ENCODE measurements around the gene SCAF8. TPM values are rescaled to one million over a fixed set of nuclear protein-coding genes. Genes with fewer than 3 reads are reported as not detected.
A peak's percentile ranks its signal among the peaks of the same experiment; 100 is the strongest.

SCAF8 gene
- total RNA-seq, 2 donors from 2014 or later, result 42.0 to 53.5 TPM

DNA sequence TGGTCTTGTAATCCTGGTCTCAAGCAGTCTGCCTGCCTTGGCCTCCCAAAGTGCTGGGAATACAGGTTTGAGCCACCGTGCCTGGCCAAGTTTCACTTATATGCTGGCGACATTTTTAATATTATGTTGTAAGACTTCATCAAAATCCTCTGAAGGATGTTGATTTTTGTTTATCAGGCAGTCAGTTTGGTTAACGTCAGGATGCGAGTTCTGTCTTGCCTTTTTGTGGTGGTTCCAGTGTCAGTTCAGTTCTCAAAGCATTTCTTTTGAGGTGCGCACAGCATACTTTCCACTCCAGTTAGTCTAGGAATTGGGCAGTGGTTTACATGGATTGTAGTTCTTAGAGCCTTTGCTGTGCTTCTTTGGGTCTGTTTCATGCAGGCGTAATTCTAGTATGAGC, 24.9 kb downstream of the SCAF8 start:
- H3K27ac ChIP-seq, result no peak overlapping the region
- no peaks in the 10 kb centered on the region for H3K36me3 ChIP-seq
- H3K4me1 ChIP-seq (replicated peaks), result peaks cover 2% of the 10 kb centered on the region
- H3K4me3 ChIP-seq, result no peak overlapping the region
- intact Hi-C loops (cut with DNase I), result no loop called here
- DNase-seq (ENCODE audit: low spot score), result peak; percentile 13
- H3K27me3 ChIP-seq (replicated peaks; ENCODE audit: insufficient read depth), result no peaks in the 10 kb centered on the region
- TF ChIP-seq POLR2A (IDR thresholded peaks at IDR 0.05) (no peak), POLR2AphosphoS5 (IDR thresholded peaks at IDR 0.05) (no peak)
- TF ChIP-seq, protein P1, sequence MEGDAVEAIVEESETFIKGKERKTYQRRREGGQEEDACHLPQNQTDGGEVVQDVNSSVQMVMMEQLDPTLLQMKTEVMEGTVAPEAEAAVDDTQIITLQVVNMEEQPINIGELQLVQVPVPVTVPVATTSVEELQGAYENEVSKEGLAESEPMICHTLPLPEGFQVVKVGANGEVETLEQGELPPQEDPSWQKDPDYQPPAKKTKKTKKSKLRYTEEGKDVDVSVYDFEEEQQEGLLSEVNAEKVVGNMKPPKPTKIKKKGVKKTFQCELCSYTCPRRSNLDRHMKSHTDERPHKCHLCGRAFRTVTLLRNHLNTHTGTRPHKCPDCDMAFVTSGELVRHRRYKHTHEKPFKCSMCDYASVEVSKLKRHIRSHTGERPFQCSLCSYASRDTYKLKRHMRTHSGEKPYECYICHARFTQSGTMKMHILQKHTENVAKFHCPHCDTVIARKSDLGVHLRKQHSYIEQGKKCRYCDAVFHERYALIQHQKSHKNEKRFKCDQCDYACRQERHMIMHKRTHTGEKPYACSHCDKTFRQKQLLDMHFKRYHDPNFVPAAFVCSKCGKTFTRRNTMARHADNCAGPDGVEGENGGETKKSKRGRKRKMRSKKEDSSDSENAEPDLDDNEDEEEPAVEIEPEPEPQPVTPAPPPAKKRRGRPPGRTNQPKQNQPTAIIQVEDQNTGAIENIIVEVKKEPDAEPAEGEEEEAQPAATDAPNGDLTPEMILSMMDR (IDR thresholded peaks at IDR 0.05), result no peak
- no peaks in the 10 kb centered on the region for H3K9me3 ChIP-seq
- 53% methylated on average over 6 of the region's 6 CpGs for WGBS

DNA sequence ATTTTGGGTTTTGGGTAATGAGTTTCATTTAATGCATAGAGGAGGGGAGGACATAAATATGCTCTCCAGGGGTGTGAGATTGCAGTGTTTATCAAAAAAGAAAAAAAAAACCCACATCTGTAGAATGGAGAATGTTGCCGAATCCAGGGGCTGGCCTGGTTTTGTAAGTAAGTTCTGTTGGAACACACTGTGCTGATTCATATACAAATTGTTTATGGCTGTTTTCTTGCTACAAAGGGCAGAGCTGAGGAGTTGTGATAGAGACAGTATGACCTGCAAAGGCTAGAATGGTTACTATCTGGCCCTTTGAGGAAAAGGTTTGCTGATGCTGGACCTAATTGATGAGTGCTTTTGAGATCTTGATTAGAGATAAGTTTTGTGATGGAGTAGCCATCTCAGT, 30.4 kb downstream of the SCAF8 start:
- WGBS, result 51% methylated on average over 1 of the region's 1 CpG
- Histone ChIP-seq H3K4me1 (replicated peaks) (no peaks in the 10 kb centered on the region), H3K36me3 (no peaks in the 10 kb centered on the region), H3K4me3 (no peak overlapping the region), H3K27ac (no peak overlapping the region), H3K9me3 (no peaks in the 10 kb centered on the region), H3K27me3 (replicated peaks; ENCODE audit: insufficient read depth) (no peaks in the 10 kb centered on the region)
- no peak for TF ChIP-seq POLR2A (IDR thresholded peaks at IDR 0.05)
- TF ChIP-seq, protein P1 (IDR thresholded peaks at IDR 0.05), result no peak
- TF ChIP-seq POLR2AphosphoS5 (IDR thresholded peaks at IDR 0.05), result no peak
- intact Hi-C loops (cut with DNase I), result no loop called here
- DNase-seq (ENCODE audit: low spot score), result no peak

DNA sequence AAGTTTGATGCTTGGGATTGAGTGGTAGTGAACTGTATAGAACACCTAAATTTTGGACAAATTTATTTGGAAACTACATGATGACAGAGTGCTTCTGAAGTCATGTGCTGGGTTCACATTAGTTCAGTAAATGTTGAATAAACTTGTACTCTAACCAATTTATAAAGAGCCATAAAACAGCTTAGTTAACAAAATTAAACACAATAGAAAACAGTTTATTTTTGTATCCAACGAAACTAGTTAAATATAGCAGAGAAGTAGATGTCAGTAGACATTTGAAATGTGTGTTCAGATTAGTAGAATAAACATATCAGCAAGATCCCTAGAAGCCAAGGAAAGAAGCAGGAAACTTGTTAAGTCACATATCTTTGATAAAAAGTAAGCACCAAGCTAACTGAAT, 32.1 kb downstream of the SCAF8 start:
- Histone ChIP-seq H3K4me1 (replicated peaks) (peaks cover 4% of the 10 kb centered on the region), H3K9me3 (no peaks in the 10 kb centered on the region), H3K27ac (no peak overlapping the region), H3K36me3 (no peaks in the 10 kb centered on the region), H3K4me3 (no peak overlapping the region), H3K27me3 (replicated peaks; ENCODE audit: insufficient read depth) (no peaks in the 10 kb centered on the region)
- DNase-seq (ENCODE audit: low spot score), result no peak
- TF ChIP-seq POLR2A (IDR thresholded peaks at IDR 0.05), result no peak
- TF ChIP-seq, protein P1 (IDR thresholded peaks at IDR 0.05), result no peak
- TF ChIP-seq POLR2AphosphoS5 (IDR thresholded peaks at IDR 0.05), result no peak
- WGBS, result 8% methylated on average over 1 of the region's 1 CpG
- intact Hi-C loops (cut with DNase I), result no loop called here

DNA sequence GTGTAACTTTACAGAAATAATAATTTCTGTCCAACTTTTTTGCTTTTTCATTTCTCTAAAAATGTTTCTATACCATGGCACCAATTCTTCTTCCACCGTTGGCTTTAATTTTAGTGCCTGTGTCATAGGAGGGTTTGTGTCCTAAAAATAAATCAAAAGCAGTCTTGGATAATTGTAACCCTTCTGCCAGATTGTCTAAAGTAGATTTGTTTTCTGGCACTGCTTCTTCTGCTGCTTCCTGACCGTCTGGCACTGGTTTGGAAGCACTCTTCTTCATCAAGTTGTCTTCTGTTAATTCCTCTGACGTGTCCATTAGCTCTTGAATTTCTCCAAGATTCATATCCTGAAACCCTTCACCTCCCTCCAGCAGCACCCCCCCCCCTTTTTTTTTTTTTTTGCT, 33.1 kb downstream of the SCAF8 start:
- TF ChIP-seq POLR2AphosphoS5 (IDR thresholded peaks at IDR 0.05), result no peak
- TF ChIP-seq POLR2A (IDR thresholded peaks at IDR 0.05), result no peak
- TF ChIP-seq, protein P1 (IDR thresholded peaks at IDR 0.05), result no peak
- Histone ChIP-seq H3K4me1 (replicated peaks) (peaks cover 4% of the 10 kb centered on the region), H3K27ac (no peak overlapping the region), H3K9me3 (no peaks in the 10 kb centered on the region), H3K36me3 (no peaks in the 10 kb centered on the region), H3K4me3 (no peak overlapping the region), H3K27me3 (replicated peaks; ENCODE audit: insufficient read depth) (no peaks in the 10 kb centered on the region)
- 30% methylated on average over 3 of the region's 3 CpGs for WGBS
- DNase-seq (ENCODE audit: low spot score), result no peak
- intact Hi-C loops (cut with DNase I), result no loop called here

DNA sequence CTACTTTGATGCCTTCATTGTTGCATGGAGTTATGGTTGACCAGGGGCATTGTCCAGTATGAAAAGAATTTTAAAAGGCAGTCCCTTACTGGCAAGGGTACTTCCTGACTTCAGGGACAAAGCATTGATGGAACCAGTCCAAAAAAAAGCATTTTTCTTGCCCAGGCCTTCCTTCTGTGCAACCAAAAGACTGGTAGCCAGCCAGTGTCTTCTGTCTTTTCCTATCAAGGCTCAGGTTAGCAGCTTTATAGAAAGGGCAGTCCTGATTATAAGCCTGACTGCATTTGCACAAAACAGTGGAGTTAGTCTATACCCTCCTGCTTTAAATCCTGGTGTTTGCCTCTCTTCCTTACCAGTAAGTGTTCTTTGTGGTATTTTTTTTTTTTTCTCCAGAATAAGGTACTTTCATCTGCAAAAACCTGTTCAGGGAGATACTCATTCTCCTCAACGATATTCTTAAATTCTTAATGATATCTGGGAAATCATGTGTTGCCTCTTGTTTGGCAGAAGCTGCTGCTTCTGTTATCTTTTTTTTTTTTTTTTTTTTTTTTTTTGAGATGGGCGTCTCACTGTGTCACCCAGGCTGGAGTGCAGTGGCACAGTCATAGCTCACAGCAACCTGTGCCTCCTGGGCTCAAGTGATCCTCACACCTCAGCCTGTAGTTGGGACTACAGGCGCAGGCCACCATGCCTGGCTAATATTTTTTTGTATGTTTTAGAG, 33.9 kb downstream of the SCAF8 start:
- Histone ChIP-seq H3K9me3 (no peaks in the 10 kb centered on the region), H3K4me1 (replicated peaks) (peaks cover 4% of the 10 kb centered on the region), H3K27me3 (replicated peaks; ENCODE audit: insufficient read depth) (no peaks in the 10 kb centered on the region), H3K4me3 (no peak overlapping the region), H3K36me3 (no peaks in the 10 kb centered on the region), H3K27ac (no peak overlapping the region)
- TF ChIP-seq POLR2A (IDR thresholded peaks at IDR 0.05) (no peak), POLR2AphosphoS5 (IDR thresholded peaks at IDR 0.05) (no peak)
- TF ChIP-seq, protein P1 (IDR thresholded peaks at IDR 0.05), result no peak
- WGBS, result 62% methylated on average over 3 of the region's 3 CpGs
- DNase-seq (ENCODE audit: low spot score), result no peak
- intact Hi-C loops (cut with DNase I), result no loop called here
